CD4-positive, alpha-beta T cell treated with Interleukin-17A for 4 hours (primary cell): ENCODE data around the gene ERGIC1.
"Not testable (repeated sequence)": the region's sequence is repeated elsewhere in the genome, so short reads cannot be mapped to it uniquely, and the experiment has no call there.

Experiments
- DNase-seq: peaks from one replicate; pipeline ENCODE4 v3.0.0-alpha.2; 2020; ENCODE audit warnings: mixed read lengths

Gene ERGIC1

GRCh38 chr5:172801179-172801671, 32.8 kb upstream of the ERGIC1 start:
- no peak for DNase-seq

DNA sequence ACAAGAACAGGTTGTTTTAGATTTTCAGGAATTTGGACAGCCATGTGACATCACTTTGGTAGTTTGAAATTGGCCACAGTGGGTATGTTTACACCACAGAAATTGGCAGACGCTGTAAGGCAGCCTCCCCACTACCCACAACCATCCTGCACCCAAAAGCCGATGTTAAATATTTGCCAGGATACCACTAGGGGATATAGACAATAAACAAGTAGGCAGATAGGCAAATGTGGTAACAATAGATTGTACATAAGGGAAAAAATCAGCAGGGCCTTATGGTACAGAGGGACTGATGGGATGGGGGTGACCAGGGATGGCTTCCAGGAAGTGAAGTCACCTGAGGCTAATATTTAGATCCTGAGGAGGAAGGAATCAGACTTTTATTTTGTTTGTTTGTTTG, 31.9 kb upstream of the ERGIC1 start:
- no peak for DNase-seq

GRCh38 chr5:172802567-172803176, 31.4 kb upstream of the ERGIC1 start:
- DNase-seq: no peak

DNA sequence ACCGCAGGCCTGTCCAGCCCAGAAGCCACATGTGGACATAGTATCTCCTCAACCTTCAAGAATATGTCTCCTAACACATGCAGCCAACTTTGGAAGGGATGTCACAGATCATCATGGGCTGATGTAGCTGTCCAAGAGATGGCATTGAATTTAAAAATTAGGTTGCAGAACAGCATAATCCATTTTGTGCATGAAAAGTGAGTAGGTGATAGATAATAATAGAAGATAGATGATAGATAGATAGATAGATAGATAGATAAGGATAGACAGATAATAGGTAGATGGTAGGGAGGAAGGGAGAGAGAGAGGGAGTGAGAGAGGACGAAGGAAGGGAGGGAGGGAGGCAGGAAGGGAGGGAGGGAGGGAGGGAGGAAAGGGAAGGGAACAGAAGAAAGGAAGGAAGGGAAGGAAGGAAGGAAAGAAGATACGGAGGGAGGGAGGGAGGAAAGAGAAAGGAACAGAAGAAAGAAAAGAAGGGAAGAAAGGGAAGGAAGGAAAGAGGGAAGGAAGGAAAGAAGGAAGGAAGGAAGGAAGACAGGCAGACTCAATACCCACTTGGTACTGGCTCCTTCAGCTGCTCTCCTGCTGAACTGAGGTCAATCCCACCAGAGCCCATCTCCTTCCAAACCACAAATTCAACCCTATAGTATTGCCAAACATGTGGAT, 28.9 kb upstream of the ERGIC1 start:
- DNase-seq: no peak

GRCh38 chr5:172805736-172806255, 28.3 kb upstream of the ERGIC1 start:
- DNase-seq: no peak

DNA sequence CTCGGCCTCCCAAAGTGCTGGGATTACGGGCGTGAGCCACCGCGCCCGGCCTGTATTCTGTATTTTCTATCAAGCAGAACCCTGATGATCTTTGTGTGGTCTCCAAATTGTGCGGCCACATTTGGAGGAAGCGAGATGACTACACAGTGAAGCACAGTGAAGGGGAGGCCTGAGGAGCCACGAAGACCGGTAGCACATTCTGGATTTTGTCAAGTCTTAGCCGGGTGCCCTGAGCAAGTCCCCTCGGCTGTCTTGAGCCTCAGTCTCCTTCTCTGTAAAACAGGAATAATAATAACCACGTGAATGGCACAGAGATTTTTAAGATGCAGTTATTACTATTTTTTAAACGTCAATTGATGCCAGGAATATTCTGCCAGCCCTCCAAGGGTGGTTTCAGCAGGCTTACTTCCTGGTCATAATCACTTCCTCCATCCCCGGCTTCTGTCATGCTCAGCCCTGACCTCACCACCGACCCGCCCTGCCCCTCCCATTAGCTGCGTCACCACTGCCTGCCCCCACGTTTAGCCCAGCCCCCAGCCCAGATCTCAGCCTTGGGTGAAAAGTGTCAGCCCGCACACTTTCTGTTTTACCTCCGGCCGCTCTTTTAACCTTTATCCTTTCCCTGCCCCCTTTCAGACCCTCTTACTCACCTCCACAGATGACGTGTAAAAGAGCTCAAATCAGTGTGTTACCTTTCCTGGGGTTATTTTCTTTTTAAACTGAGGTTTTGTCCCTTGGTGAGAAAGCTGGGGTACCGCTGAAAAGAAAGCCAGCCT, 27.0 kb upstream of the ERGIC1 start:
- DNase-seq: peak; percentile 89

DNA sequence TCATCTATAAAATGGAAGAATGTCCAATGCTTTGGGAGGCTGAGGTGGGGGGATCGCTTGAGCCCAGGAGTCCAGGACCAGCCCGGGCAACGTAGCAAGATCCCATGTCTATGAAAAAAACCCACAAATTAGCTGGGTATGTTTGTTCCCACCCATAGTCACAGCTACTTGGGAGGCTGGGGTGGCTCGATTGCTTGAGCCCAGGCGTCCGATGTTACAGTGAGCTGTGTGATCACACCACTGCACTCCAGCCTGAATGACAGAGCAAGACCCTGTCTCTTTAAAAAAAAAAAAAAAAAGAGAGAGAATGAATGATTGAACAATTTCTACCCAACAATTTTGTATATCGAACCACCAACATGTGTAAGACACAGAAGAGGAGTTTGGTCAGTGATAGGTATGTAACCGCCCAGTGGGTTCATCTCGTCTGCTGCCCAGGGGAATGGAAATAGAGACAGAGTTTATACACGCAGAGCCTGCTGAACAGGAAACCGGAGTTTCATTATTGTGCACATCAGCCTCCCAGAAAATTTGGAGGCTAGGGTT, 26.2 kb upstream of the ERGIC1 start:
- no peak for DNase-seq

- no peak for DNase-seq
Measured at GRCh38 chr5:172809774-172810173, 24.3 kb upstream of the ERGIC1 start.

DNA sequence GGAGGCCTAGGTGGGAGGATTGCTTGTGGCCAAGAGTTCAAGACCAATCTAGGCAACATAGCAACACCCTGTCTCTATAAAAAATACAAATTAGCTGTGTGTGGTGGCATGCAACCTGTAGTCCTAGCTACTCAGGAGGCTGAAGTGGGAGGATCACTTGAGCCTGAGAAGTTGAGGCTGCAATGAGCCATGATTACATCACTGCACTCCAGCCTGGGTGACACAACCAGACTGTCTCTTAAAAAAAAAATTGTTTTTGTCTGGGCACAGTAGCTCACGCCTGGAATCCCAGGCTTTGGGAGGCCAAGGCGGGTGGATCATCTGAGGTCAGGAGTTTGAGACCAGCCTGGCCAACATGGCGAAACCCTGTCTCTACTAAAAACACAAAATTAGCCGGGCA, 23.1 kb upstream of the ERGIC1 start:
- DNase-seq: not testable (repeated sequence)

GRCh38 chr5:172815631-172816030, 18.4 kb upstream of the ERGIC1 start:
- no peak for DNase-seq

DNA sequence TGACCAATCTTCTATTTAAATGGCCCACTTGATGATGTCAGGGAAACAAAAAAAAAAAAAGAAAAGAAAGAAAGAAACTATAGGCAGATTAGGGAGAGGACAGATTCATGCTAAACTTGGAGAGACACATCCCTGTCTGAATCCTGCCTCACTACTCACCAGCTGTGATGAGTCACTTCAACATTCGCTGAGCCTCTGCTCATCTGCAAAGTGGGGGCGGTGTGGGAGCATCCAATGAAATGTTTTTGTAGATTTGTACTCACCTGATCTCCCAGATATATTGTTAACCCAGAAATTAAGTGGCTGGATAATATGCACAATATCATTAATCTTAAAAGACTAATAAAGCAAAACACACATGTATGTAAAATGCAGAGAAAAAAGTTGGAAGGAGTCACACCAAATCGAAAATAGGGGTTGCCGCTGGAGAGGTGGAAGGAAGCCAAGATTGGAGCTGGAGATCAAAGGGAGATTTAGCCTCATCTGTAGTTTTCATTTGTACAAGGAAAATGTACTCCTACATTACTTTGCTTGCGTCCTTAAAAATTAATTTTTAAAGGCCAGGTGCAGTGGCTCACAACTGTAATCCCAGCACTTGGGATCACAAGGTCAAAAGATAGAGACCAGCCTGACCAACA, 17.0 kb upstream of the ERGIC1 start:
- no peak for DNase-seq

DNA sequence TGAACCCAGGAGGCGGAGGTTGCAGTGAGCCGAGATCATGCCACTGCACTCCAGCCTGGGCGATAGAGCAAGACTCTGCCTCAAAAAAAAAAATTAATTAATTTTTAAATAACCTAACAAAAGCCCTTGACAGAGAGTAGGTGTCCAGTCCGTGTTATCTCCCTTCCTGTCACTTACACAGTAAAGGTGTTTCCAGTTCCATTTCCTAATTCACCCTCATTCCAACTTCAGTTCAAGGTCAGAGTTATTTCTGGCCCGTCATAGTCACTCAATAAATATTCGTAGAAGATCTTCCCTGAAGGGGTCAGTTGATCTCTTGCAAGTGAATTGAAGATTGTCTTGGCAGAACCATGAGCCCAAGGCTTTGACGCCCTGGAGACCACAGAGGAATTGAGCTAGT, 16.4 kb upstream of the ERGIC1 start:
- no peak for DNase-seq

DNA sequence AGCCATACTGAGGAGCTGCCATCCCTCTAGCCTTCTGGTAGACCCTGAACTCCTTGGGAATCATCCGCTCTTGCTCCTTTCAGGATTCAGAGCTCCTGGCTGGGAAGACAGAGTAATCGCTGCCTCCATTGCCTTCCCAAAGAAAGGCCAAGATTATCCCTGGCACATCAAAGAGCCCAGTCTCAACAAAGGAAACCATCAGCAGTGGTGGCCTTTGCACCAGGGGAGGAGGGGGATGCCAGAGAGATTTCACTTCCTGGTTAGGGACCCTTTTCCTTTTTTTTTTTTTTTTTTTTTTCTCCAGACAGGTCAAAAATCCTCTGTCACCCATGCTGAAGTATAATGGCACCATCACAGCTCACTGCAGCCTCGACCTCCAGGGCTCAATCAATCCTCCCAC, 16.0 kb upstream of the ERGIC1 start:
- DNase-seq: no peak

DNA sequence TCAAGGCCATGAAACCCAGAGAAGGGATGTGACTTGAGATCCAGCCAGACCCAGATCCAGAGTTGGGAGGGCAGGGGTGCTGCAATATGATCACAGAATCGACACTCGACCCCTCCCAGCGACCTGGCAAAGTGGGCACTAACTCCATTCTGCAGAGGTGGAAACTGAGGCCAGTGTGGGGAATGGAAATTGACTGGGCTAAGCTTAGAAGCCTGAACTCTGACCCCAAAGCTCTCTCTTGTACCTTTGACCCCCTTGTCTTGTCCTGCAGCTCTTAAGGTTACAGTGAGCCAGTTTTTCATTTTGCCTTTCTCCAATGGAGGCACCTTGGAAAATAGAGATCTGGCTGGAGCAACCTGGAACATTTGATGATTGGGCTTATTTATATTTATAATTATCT, 14.5 kb upstream of the ERGIC1 start:
- DNase-seq: no peak

DNA sequence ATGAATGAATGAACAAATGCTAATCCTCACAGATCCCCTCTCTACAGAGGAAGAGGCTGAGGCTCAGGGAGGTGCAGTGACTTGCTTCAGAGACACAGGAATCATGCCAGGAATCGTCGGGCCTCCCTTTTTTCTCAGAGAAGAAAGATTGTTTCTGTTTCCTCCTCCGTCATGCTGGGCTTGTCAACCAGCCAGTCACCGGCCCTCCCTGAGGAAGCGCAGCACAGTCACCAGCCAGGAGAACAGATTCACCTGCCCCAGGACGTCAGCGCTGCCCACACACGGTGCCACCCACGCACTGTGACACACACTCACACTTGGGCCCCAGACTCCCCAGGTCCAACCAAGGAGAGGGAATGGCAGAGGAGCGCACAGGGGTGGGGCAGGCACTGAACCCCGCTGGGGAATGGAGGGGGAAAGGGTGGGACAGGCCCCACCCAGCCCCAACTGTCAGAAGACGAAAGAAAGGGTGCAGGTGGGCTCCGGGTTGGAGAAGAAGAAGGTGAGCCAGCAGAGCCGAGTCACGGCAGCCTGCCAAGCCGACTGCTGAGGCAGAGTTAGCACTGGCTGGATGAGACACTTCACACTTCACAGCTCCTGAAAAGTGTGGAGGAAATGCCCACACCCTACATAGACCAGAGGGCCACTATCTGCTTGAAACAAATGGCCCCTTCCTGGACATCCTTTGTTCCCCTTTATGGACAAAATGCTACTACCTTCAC, 13.8 kb upstream of the ERGIC1 start:
- no peak for DNase-seq

GRCh38 chr5:172821340-172821985, 12.6 kb upstream of the ERGIC1 start:
- no peak for DNase-seq

GRCh38 chr5:172823840-172824362, 10.2 kb upstream of the ERGIC1 start:
- no peak for DNase-seq

DNA sequence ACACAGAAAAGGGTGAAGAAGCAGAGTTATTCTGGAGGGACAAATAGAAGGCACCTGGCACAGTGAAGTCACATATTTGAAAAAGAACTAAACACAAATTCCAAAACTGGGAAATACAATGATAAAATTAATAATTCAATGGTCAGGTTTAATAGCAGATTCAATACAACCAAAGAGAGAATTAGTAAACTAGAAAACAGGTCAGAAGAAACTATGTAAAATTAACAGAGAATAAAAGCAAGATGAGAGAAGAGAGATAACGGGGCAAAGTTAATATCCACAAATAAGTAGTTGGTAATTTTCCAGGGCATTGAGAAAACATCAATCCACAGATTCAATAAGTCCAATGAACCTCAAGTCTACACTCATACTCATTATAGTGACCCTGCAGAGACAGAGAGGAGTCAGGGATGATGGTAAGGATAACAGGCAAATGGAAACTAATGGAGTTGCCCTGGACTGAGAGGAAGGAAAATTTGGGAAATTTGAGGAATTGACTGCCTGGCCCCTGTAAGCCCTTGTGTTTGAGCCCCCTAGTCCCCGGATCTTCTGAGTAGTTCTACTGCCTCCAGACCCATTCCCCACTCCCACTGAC, 8.3 kb upstream of the ERGIC1 start:
- DNase-seq: no peak

DNA sequence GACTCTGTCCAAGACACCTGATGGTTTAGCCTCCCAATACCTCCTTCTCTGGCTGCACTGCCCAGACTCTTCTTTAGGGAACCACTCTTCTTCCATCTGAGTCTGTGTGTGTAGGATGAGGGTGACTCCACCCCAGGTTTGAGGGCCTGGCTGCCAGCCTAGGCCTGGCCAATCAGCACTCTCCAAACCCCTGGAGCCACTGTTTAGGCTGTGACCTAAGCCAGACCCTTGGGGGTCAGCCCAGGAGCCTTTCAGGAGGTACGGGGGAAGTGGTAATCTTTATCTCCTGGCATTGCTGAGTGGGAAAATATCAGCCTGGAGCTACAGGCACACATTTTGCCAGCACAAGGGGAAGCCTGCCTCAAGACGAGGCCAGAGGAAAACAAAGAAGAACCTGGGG, 6.2 kb upstream of the ERGIC1 start:
- DNase-seq: no peak

- DNase-seq: no peak
Measured at GRCh38 chr5:172828911-172829431, 5.1 kb upstream of the ERGIC1 start.

GRCh38 chr5:172830275-172830799, 3.7 kb upstream of the ERGIC1 start:
- no peak for DNase-seq
